Hepatocyte (in vitro differentiated cells): ENCODE results near the gene RPL27A.

Experiments
- CTCF ChIP-seq: fragments of 200-600 bp; sonication (generic); IDR thresholded peaks from 2 replicates; pipeline ENCODE4 v1.5.1; 2016; ENCODE audit warnings: antibody characterized with exemption, mild to moderate bottlenecking; ENCODE audit not compliant: poor library complexity
- EZH2phosphoT487 ChIP-seq: fragments of 200-600 bp; sonication (generic); IDR thresholded peaks from one replicate; pipeline ENCODE4 v1.6.1; 2018; ENCODE audit warnings: antibody characterized with exemption, mild to moderate bottlenecking, low read depth, moderate library complexity; ENCODE audit not compliant: unreplicated experiment, severe bottlenecking

- no peak for TF ChIP-seq CTCF
- TF ChIP-seq EZH2phosphoT487: no peak
These were observed 22.6 kb downstream of the RPL27A start for GRCh38 chr11:8705146-8705545.
